ENCODE data around the gene EFHC1.

EFHC1 gene

GRCh38 chr6:52571099-52571755, 151.1 kb downstream of the EFHC1 start:
- H3K4me1 Mint-ChIP-seq = peaks cover 56% of the 10 kb centered on the region
- no peak overlapping the region for H3K4me3 Mint-ChIP-seq
- no peak for ATAC-seq
- no peak overlapping the region for H3K27ac Mint-ChIP-seq
- no peak for DNase-seq (ENCODE audit: low spot score in 2 of 2)
- no peaks in the 10 kb centered on the region for H3K9me3 Mint-ChIP-seq
- no peaks in the 10 kb centered on the region for H3K36me3 Mint-ChIP-seq

- H3K4me1 Mint-ChIP-seq = peaks cover 54% of the 10 kb centered on the region
- H3K4me3 Mint-ChIP-seq = no peak overlapping the region
- no peak overlapping the region for H3K27ac Mint-ChIP-seq
- DNase-seq (ENCODE audit: low spot score in 2 of 2) = no peak
- no peaks in the 10 kb centered on the region for H3K36me3 Mint-ChIP-seq
- no peaks in the 10 kb centered on the region for H3K9me3 Mint-ChIP-seq
- no peak for ATAC-seq
Observed at GRCh38 chr6:52572536-52572935, 152.4 kb downstream of the EFHC1 start.

- Mint-ChIP-seq H3K4me1 (peaks cover 54% of the 10 kb centered on the region), H3K4me3 (no peak overlapping the region), H3K9me3 (no peaks in the 10 kb centered on the region), H3K36me3 (no peaks in the 10 kb centered on the region), H3K27ac (no peak overlapping the region)
- ATAC-seq (no peak), DNase-seq (ENCODE audit: low spot score in 2 of 2) (no peak)
Observed at GRCh38 chr6:52573295-52573694, 153.2 kb downstream of the EFHC1 start.
